Ishikawa (cell line): ENCODE measurements around the gene TKTL1.

ENCODE experiments used
- CREB1 ChIP-seq: IDR thresholded peaks from 2 replicates; pipeline ENCODE4 v1.6.1; 2012; ENCODE audit warnings: low read depth
- EP300 ChIP-seq: IDR thresholded peaks from 2 replicates; pipeline ENCODE4 v1.6.1; 2012; ENCODE audit warnings: borderline replicate concordance
- FOXM1 ChIP-seq: IDR thresholded peaks from 2 replicates; pipeline ENCODE4 v1.6.1; 2012; ENCODE audit warnings: low read depth, borderline replicate concordance
- RAD21 ChIP-seq: IDR thresholded peaks from 2 replicates; pipeline ENCODE4 v1.6.1; 2012; ENCODE audit warnings: low read depth
- TAF1 ChIP-seq: IDR thresholded peaks from 2 replicates; pipeline ENCODE4 v1.6.1; 2012; ENCODE audit warnings: low read depth, mild to moderate bottlenecking
- TCF12 ChIP-seq: IDR thresholded peaks from 2 replicates; pipeline ENCODE4 v1.6.1; 2012; ENCODE audit warnings: low read depth
- YY1 ChIP-seq: IDR thresholded peaks from 2 replicates; pipeline ENCODE4 v1.6.1; 2012; ENCODE audit warnings: low read depth
- TF ChIP-seq, protein P1 (sequence below): IDR thresholded peaks from 2 replicates; pipeline ENCODE4 v1.6.1; 2012

DNA sequence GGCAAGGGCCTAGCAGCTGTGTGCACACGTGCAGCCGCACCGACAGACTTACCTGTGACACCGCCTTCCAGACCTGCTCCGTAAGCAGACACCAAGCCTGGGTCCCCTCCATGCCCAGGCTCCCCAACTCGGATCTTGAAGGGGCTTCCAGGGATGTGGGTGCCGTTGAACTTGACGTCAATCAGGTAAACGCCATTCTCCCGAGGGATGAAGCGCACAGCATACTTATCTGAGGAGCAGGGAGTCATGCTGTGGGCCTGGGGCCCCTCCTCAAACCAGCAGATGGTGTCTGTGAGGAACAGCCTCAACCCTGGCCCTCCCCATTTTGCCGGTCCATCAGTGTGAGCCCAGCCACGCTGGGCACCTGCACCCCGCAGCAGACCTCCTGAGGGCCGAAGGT lies 54.4 kb downstream of the TKTL1 start:
- no peak for TF ChIP-seq RAD21
- TF ChIP-seq TCF12: no peak
- TF ChIP-seq FOXM1: no peak
- TF ChIP-seq, protein P1, sequence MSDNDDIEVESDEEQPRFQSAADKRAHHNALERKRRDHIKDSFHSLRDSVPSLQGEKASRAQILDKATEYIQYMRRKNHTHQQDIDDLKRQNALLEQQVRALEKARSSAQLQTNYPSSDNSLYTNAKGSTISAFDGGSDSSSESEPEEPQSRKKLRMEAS: no peak
- no peak for TF ChIP-seq TAF1
- TF ChIP-seq YY1: no peak
- TF ChIP-seq EP300: no peak
- no peak for TF ChIP-seq CREB1
